ENCODE measurements around the gene JUNB. TPM values are rescaled to one million over a fixed set of nuclear protein-coding genes. Genes with fewer than 3 reads are reported as not detected.

Gene JUNB
- total and polyA plus RNA-seq, 2 of the 13 experiments (the other 11 are each of a cell fraction or from before 2014, with no cell fraction given), result 7.7 to 8.2 TPM

DNA sequence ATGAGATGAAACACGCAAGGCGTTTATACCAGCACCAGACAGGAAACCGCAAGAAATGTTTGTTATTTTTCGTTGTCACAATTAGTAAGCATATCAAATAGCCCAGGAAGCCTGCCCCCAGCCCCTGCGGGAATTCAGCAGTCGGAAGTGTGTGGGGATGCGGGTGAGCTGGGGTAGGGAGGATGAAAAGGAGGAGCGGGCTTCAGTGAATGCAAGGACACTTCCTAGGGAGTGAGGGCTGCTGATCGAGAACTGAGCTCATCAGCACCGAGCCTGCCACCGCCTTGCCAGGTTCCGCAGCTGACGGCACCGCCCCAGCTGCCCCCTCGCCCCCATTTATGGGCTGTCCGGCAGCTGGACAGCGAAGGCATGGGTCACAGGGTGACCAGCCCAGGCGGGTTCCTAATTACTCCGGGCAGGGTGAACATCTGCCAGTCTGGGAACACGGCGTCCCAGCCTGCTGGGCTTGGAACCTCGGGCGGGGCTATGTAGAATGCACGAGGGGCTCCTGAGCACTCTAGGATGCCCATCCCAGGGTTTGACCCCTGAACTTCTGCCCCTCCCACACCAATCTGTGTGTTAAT lies 41.3 kb upstream of the JUNB start:
- no peak overlapping the region for H2AFZ ChIP-seq (ENCODE audit: low read length)
- H3K4me3 ChIP-seq (replicated peaks in 1 of 3; ENCODE audit: insufficient read depth in 1 of 3, low read depth in 2 of 3, low read length in 3 of 3), result no peak overlapping the region
- CTCF ChIA-PET (ENCODE audit: low intra/inter-chr PET ratio, low total read pairs), result no interaction called here
- FAIRE-seq (no peak), ATAC-seq (peak; percentile 25), DNase-seq (ENCODE audit: low spot score) (no peak)
- H3K4me1 ChIP-seq (ENCODE audit: insufficient read depth, low read length), result peaks cover 20% of the 10 kb centered on the region
- WGBS (ENCODE audit: low lambda C conversion rate), result 57% methylated on average over 9 of the region's 24 CpGs
- peaks cover 2 to 34% of the 10 kb centered on the region in 2 experiments for H3K27me3 ChIP-seq (ENCODE audit: control insufficient read depth in 1 of 2, insufficient read depth in 2 of 2, low read length in 2 of 2)
- TF ChIP-seq JDP2 (CRISPR knock-in tag; IDR thresholded peaks at IDR 0.05; ENCODE audit: borderline replicate concordance) (no peak), EEA1 (CRISPR knock-in tag; IDR thresholded peaks at IDR 0.05; ENCODE audit: borderline replicate concordance) (no peak), ZNF737 (CRISPR knock-in tag; IDR thresholded peaks at IDR 0.05; ENCODE audit: borderline replicate concordance) (no peak), NR2F6 (IDR thresholded peaks at IDR 0.05) (no peak), NR2F6 (CRISPR knock-in tag; IDR thresholded peaks at IDR 0.05) (no peak), ZIK1 (CRISPR knock-in tag; IDR thresholded peaks at IDR 0.05; ENCODE audit: borderline replicate concordance, low read depth) (no peak), DMAP1 (CRISPR knock-in tag; IDR thresholded peaks at IDR 0.05) (no peak), ZNF564 (CRISPR knock-in tag; IDR thresholded peaks at IDR 0.05) (no peak), ARHGAP35 (CRISPR knock-in tag; IDR thresholded peaks at IDR 0.05; ENCODE audit: borderline replicate concordance) (no peak), ZNF501 (CRISPR knock-in tag; IDR thresholded peaks at IDR 0.05) (no peak)
- TF ChIP-seq, protein P1, sequence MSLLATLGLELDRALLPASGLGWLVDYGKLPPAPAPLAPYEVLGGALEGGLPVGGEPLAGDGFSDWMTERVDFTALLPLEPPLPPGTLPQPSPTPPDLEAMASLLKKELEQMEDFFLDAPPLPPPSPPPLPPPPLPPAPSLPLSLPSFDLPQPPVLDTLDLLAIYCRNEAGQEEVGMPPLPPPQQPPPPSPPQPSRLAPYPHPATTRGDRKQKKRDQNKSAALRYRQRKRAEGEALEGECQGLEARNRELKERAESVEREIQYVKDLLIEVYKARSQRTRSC (CRISPR knock-in tag; IDR thresholded peaks at IDR 0.05; ENCODE audit: low read depth), result no peak
- TF ChIP-seq, protein P2, sequence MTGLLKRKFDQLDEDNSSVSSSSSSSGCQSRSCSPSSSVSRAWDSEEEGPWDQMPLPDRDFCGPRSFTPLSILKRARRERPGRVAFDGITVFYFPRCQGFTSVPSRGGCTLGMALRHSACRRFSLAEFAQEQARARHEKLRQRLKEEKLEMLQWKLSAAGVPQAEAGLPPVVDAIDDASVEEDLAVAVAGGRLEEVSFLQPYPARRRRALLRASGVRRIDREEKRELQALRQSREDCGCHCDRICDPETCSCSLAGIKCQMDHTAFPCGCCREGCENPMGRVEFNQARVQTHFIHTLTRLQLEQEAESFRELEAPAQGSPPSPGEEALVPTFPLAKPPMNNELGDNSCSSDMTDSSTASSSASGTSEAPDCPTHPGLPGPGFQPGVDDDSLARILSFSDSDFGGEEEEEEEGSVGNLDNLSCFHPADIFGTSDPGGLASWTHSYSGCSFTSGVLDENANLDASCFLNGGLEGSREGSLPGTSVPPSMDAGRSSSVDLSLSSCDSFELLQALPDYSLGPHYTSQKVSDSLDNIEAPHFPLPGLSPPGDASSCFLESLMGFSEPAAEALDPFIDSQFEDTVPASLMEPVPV (CRISPR knock-in tag; IDR thresholded peaks at IDR 0.05), result no peak
- no TSS peak for BruUV-seq (replicated peaks)
- intact Hi-C loops (cut with micrococcal nuclease; ENCODE audit: unreplicated experiment) (no loop called here), in situ Hi-C loops (cut with HindIII; ENCODE audit: extremely low pct_ligation_motif_present, low pct_unique_long_range_greater_than_20kb) (no loop called here)
- peaks cover 13 to 28% of the 10 kb centered on the region in 2 experiments for H3K36me3 ChIP-seq (replicated peaks in 1 of 2; ENCODE audit: control insufficient read depth in 1 of 2, insufficient read depth in 2 of 2, low read length in 2 of 2)
- POLR2A ChIA-PET, result no interaction called here
- H3K27ac ChIP-seq (ENCODE audit: extremely low read length, insufficient read depth, low read length), result no peak overlapping the region
- peak overlapping the region; percentile 14; the same call in 1 of the 2 replicates for H3K4me2 ChIP-seq (ENCODE audit: low read depth, low read length)
- no peaks in the 10 kb centered on the region for H3K79me2 ChIP-seq (ENCODE audit: insufficient read depth, low read length)
- peaks cover 8% of the 10 kb centered on the region for H3K9me3 ChIP-seq (ENCODE audit: low read length)
- H4K20me1 ChIP-seq (ENCODE audit: insufficient read depth, low read length), result no peaks in the 10 kb centered on the region
- H3K9ac ChIP-seq (ENCODE audit: insufficient read depth, low read depth, low read length), result no peak overlapping the region

Data from HepG2 (cell line).